Eye (tissue), 1 donor: Measurements from ENCODE around the gene CLEC4C.
"Not testable (repeated sequence)": the region's sequence is repeated elsewhere in the genome, so short reads cannot be mapped to it uniquely, and the experiment has no call there.

ENCODE experiments used
- DNase-seq: peaks from one replicate; pipeline ENCODE4 v3.0.0-alpha.2; 2015

CLEC4C gene, protein sequence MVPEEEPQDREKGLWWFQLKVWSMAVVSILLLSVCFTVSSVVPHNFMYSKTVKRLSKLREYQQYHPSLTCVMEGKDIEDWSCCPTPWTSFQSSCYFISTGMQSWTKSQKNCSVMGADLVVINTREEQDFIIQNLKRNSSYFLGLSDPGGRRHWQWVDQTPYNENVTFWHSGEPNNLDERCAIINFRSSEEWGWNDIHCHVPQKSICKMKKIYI

DNA sequence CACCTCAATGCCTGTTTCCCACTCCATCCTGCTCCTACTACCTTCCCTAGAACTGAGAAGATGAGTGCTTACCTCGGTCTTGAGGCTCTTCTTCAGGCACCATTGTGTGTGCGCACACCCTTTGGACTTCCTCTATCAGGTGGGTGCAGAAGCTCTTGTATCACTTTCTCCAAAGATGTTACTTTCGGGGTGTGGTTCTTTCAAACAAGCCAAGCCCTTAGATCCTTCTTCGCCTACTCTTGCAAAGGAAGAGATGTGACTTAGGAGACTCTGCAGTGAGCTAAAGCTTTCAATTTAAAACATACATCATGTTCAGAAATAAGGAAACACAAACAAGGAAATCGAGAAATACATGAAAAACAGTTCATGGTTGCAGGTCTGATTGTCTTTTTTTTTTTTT lies at the start of gene CLEC4C:
Gene CLEC4C (minus strand): TSS at position 130 of the 400 bp plus-strand sequence. CDS start 27 bp downstream, at position 103.
- no peak for DNase-seq

DNA sequence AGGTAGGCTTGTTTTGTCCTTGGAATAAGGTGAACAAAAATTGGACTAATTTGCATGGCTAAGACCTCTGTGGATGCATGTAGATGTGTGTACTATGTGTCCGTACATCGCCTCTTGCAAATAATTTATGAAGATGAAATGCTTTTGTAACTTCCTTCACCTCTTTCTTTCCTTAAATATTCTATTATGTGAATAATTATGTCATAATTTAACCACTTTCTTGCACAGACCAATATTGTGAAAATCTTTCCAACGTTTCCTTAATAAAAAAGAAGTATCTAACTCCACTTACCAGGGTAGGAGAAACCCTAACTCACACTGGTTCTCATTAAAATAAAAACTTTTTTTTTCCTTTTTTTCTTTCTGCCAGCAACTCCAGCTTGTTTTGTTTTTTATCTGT lies 46.0 kb upstream of the CLEC4C start:
- DNase-seq: no peak

DNA sequence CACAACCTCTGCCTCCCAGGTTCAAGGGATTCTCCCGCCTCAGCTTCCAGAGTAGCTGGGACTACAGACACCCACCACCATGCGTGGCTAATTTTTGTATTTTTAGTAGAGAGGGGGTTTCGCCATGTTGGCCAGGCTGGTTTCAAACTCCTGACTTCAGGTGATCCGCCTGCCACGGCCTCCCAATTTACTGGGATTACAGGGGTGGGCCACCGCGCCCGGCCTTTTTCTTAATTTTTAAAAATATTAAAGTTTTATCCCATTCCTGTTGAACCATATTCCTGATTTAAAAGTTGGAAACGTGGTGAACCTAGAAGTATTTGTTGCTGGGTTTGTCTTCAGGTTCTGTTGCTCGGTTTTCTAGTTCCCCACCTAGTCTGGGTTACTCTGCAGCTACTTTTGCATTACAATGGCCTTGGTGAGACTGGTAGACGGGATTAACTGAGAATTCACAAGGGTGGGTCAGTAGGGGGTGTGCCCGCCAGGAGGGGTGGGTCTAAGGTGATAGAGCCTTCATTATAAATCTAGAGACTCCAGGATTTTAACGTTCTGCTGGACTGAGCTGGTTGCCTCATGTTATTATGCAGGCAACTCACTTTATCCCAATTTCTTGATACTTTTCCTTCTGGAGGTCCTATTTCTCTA lies 41.8 kb upstream of the CLEC4C start, which contains the start of gene NANOG:
Gene NANOG (plus strand): TSS at position 519 of the 645 bp plus-strand sequence. CDS start 213 bp downstream, outside the sequence.
- not testable (repeated sequence) for DNase-seq

DNA sequence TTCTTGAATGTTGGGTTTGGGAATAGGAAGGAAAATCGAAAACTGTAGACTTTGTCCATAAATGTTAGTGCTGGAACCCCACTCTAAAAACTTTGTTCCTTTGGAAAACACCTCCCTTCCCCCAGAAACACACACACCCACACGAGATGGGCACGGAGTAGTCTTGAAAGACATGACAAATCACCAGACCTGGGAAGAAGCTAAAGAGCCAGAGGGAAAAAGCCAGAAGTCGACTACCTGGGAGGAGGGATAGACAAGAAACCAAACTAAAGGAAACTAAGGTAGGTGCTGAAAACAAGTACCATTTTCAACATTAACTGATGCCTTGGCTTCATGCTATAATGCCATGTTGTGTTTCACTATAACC lies 41.1 kb upstream of the CLEC4C start:
- no peak for DNase-seq

DNA sequence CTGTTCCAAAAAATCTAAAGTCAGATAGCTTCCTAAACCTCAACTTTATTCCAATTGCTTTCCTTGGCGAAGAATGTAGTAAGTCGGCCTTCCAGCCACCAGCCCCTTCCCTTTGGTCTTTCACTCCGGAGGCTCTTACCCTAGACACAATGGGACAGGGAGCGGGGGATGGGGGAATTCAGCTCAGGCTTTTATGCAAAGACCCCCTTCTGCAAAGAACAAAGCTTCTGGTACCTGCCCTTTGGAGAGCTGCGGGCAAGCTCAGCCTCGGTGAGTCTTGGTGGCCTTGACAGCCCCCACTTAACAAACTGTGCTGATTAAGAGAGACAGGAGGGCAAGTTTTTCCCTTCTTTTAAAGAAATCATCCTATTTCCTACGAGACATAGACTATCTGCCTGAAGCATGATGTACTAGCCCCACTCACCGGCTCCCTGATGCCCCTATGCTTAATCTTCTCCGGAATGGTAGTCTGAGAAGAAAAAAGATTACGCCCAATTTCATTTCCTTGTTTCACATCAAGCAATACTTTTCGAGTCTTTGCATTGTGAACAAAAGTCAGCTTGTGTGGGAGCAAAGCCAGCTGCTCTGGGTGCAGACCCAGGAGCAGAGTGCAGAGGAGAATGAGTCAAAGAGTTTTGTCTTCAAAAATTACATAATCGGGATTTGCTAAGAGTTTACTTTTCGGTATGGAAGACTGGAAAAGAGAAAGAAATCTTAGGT lies 40.6 kb upstream of the CLEC4C start:
- DNase-seq: no peak

DNA sequence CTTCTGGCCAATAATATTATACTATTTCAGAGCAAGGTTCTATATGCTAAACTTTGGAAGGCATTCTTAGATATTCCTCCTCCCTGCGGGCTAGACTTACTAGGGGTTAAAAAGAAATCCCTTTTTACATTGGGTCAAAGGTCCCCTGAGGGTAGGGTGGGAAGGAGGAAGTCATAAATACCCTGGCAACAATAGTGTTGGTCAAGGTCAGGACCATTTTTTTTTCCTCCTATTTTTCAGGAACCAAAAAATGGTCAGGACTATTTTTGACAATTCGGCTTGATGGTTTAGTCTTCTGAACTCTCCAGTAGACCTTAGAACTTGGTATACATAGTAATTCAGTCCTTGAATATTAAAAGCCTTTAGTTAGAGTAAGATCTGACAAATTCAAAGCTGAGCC lies 37.5 kb upstream of the CLEC4C start:
- no peak for DNase-seq

DNA sequence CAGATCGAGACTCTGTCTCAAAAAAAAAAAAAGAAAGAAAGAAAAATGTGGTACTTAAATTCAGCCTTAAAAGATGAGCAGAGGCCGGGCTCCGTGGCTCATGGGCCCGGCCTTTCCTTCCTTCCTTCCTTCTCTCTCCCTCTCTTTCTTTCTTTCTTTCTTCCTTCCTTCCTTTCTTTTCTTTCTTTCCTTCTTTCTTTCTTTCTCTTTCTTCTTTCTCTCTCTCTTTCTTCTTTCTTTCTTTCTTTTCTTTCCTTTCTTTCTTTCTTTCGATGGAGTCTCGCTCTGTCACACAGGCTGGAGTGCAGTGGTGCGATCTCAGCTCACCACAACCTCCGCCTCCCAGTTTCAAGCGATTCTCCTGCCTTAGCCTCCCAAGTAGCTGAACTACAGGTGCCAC lies 36.3 kb upstream of the CLEC4C start:
- DNase-seq: not testable (repeated sequence)

DNA sequence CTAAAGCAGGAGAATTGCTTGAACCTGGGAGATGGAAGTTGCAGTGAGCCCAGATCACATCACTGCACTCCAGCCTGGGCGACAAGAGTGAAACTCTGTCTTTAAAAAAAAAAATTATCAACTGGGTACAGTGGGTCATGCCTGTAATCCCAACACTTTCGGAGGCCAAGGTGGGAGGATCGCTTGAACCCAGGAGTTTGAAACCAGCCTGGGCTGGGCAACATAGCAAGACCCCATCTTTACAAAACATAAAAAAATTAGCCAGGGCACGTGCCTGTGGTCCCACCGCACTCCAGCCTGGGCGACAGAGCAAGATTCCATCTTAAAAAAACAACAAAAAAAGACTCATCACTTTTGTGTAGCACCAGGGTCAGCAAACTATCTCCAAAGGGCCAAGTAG lies 34.9 kb upstream of the CLEC4C start:
- no peak for DNase-seq

DNA sequence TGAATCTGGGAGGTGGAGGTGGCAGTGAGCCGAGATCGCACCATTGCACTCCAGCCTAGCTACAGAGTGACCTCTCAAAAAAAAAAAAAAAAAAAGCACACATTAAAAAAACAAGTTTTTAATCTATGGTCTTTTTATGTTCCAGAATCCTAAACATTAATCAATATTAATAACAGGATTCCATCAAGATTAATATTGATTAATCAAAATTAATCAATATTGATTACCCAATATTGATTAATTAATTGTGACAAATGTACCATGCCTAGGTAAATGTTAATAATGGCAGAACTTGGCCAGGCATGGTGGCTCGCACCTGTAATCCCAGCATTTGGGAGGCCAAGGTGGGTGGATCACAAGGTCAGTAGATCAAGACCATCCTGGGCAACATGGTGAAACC lies 34.1 kb upstream of the CLEC4C start:
- no peak for DNase-seq

DNA sequence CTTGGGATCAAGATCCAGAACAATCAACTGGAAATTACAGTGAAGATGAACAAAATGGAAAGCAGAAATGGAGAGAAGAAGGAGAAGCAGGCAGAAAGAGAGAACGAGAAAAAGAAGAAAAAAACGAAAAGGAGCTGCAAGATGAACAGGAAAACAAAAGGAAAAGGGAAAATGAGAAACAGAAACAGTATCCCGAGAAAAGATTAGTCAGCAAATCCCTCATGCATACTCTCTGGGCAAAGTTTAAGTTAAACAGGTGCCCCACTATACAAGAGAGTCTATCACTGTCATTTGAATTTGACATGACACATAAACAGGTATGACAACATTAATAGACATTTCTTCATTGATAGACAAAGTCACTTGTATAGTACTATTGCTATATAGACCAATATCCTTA lies 22.8 kb upstream of the CLEC4C start:
- DNase-seq: no peak

DNA sequence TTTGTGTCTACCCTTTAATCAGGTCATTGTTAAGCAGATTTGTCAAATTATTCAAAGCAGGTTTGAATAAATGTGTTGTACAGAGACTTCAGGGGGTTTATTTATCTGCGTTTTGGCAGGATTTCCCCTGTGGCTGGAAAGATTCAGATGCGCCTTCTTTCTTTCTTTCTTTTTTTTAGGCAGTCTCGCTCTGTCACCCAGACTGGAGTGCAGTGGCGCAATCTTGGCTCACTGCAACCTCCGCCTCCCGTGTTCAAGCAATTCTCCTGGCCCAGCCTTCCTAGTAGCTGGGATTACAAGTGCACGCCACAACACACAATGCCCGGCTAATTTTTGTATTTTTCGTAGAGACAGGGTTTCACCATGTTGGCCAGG lies 11.6 kb upstream of the CLEC4C start:
- DNase-seq: no peak

DNA sequence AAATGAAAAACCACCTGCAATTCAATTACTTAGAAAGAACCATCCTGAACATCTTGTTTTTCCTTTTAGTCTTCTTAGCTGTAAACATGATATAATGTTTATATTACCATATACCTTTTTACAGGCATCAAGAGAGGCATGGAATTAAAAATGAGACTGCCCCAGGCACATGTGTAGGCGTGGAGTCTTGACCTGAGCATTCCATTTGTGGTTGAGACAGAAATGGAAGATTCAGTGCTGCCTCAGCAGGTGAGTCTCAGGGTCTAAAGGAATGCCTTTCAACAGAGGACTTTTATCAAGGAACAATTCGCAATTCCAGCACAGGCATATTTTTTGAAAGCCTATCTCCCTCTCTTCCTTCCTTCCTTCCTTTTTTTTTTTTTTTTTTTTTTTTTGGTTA lies 9.8 kb upstream of the CLEC4C start:
- DNase-seq: no peak

DNA sequence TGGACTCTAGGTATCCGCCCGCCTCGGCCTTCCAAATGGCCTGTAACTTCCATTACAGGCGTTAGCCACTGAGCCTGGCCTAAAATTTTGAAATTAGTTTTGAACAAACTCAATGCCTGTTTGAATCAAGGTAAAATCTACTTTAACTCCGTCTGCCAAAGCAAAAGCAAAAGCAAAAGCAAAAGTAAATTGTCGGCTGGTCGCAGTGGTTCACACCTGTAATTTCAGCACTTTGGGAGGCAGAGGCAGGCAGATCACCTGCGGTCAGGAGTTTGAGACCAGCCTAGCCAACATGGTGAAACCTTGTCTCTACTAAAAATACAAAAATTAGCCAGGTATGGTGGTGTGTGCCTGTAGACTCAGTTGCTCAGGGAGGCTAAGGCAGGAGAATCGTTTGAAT lies 8.5 kb upstream of the CLEC4C start:
- not testable (repeated sequence) for DNase-seq

DNA sequence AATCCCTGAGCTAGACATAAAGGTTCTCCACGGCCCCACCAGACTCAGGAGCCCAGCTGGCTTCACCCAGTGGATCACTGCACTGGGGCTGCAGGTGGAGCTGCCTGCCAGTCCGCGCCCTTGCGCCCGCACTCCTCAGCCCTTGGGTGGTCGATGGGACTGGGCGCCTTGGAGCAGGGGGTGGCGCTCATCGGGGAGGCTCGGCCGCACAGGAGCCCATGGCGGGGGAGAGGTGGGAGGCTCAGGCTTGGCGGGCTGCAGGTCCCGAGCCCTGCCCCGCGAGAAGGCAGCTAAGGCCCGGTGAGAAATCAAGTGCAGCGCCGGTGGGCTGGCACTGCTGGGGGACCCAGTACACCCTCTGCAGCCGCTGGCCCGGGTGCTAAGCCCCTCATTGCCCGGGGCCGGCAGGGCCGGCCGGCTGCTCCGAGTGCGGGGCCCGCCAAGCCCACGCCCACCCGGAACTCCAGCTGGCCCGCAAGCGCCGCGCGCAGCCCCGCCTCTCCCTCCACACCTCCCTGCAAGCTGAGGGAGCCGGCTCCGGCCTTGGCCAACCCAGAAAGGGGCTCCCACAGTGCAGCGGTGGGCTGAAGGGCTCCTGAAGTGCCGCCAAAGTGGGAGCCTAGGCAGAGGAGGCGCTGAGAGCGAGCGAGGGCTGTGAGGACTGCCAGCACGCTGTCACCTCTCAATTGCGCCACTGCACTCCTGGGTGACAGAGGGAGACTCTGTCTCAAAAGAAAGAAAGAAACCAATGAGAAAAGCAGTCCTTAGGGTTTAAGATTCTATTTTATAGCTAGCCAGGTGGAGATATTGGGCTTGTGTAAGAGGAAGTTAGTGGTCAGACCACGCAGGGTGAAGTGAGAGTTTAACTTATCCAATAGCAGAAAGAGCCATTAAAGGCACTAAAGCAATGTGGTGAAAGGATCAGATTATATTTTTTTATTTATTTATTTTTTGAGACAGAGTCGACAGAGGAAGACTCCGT lies 5.1 kb upstream of the CLEC4C start:
- not testable (repeated sequence) for DNase-seq

DNA sequence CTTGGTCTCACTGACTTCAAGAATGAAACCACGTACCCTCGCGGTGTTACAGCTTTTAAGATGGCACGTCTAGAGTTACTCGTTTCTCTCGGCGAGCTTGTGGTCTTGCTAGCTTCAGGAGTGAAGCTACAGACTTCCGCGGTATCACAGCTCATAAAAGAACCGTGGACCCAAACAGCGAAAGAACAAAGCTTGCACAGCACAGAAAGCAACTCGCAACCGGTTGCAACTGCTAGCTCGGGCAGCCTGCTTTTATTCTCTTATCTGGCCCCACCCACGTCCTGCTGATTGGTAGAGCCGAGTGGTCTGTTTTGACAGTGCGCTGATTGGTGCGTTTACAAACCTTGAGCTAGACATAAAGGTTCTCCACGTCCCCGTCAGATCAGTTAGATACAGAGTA lies 4.2 kb upstream of the CLEC4C start:
- no peak for DNase-seq

DNA sequence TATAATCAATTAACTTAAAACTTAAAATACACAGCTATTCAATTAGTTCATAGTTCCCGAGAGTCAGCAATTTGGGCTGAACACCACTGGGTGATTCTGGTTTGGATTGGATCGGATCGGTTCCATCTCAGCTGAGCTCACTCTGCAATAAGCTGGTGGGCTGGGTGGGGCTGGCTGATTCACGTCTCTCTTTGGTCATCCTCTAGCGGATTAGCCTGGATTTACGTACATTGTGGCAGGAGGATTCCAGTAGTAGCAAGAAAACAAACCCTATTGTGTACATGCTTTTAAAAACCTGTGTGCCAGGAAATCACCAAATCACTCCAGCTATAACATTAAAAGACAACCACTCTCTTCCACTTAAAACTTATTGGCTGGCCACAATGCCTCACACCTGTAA lies 3.2 kb upstream of the CLEC4C start:
- no peak for DNase-seq

DNA sequence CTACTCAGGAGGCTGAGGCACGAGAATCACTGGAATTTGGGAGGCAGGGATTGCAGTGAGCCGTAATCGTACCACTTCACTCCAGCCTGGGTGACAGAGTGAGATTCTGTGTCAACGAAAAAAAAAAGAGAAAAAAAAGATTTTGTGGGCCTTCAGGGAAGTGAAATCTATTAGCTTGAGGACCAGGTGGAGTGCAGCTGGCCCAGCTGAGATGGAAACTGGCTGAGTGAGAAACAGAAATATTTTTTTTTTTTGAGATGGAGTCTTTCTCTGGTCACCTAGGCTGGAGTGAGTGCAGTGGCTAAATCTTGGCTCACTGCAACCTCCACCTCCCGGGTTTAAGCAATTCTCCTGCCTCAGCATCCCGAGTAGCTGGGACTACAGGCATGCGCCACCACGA lies 2.3 kb upstream of the CLEC4C start:
- no peak for DNase-seq

DNA sequence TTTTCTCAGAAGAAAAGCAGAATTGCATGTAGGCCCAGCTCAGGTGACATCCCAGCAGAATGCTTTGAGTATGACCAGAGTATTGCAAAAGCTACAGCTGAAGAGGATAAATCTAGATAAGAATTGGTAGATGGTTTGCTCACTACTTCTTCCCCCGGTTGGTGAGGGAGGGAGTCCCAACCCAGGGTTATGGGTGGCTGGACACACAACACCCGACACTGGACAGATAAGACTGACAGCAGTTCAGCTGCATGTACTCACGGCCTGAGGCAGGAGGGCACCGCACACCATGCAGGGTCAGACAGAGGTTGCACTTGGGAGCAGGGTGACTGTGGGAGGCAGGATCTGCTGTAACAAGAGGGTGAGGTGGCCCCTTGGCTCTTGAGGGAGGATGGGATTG lies 1.7 kb upstream of the CLEC4C start:
- DNase-seq: no peak

DNA sequence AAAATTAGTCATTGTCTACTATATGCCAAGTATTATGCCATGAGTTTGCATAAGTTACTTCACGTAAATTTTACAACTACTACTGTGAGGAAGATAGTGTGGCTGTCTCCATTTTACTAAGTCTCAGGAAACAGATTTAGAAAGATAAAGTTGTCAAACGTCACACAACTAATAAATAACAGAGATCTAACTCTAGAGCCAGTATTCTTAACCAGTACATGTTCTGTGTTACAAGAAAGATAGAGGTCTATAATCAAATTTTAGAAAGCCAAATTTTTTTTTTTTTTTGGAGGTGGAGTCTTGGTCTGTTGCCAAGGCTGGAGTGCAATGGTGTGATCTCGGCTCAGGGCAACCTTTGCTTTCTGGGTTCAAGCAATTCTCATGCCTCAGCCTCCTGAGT lies 14.2 kb downstream of the CLEC4C start:
- DNase-seq: no peak

DNA sequence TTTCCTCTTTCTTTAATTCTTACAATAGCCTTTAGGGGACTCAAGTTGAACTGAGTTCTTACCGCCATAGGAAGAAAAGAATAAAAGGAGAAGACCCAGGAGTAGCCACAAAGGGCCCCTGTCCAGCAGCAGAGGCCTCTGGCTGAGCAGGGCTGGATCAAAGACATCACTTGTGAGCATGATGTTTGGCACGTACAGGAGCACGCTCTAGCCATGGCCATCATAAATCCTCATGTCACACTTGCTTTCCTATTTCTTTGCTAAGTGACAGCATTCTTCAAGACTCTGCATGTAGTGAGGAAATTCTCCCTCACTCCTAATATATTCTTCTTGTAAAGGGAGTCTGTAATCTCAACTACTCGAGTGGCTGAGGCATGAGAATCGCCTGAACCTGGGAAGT lies 15.7 kb downstream of the CLEC4C start:
- no peak for DNase-seq

DNA sequence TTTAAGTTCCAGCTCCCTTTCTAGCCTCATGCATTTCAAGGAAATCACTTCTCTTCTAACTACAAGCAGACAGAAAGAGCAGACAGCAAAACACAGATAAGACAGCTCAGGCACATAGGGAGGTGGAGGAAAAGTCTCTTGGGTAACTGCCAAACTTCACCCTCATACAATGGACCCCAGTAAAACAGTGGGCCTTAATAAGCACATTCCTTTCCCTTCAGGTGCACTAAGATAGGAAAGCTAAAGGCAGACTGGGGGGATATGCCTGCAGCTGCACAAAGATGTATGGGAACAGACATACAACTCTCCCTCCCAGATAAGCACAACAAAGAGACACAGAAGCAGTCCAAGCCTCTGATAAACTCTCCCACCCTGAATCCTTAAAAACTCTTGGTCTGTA lies 16.2 kb downstream of the CLEC4C start:
- DNase-seq: not testable (repeated sequence)

DNA sequence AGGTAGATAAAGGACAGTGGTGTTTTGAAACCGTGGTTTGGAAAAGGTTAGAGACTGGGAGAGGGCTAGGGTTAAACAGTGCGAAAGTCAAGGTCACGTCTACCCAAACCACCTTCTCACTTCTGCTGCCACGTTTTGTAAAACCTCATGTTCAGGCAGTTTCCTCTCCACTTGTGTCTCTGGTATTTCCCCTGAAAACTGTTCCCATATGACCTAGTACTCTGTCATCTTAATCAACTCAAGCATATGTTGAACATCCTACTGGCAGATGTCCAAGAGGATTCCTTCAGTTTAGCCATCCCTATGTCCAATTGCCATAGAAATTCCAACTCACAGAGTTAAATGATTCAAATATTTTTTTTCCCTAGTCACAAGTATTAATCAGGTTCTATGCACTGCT lies 17.4 kb downstream of the CLEC4C start:
- DNase-seq: peak; percentile 17

DNA sequence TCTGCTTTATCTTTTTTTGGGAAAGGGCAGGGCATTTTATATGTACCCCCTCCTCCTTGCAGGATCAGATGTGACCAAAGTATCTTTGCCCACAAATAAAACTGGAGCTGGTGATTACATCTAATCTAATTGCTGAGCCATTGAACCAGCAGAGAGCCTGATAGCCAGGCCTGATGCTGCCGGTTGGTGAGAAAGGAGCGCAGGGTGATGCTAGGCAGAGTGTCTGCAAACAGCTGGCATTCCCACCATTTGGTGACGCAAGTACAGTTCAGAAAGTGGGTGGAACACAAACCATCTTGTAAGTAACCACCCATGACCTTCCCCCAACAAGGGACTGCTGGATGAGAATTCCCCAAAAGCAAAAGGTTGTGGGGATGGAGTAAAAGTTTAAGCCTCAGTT lies 23.2 kb downstream of the CLEC4C start:
- DNase-seq: no peak
